HG03064 (cell line): ENCODE results near the gene RLBP1.

Source experiments
- ATAC-seq: cut with Tn5 transposase; IDR thresholded peaks from one replicate; pipeline ENCODE4 v1.9.1; 2021; ENCODE audit warnings: low read depth; ENCODE audit not compliant: unreplicated experiment

RLBP1 gene

GRCh38 chr15:89208256-89208655 lies 13.1 kb downstream of the RLBP1 start:
- ATAC-seq = no peak

GRCh38 chr15:89206908-89207331 lies 14.5 kb downstream of the RLBP1 start:
- ATAC-seq = peak; percentile 58

GRCh38 chr15:89205991-89206585 lies 15.3 kb downstream of the RLBP1 start:
- no peak for ATAC-seq

- ATAC-seq = no peak
These were observed 17.6 kb downstream of the RLBP1 start for GRCh38 chr15:89203705-89204273.

GRCh38 chr15:89201465-89202005 lies 19.8 kb downstream of the RLBP1 start:
- ATAC-seq = no peak

GRCh38 chr15:89200182-89200581 lies 21.2 kb downstream of the RLBP1 start:
- ATAC-seq = no peak

GRCh38 chr15:89199746-89200145 lies 21.6 kb downstream of the RLBP1 start:
- ATAC-seq = no peak

GRCh38 chr15:89198934-89199333 lies 22.4 kb downstream of the RLBP1 start:
- no peak for ATAC-seq

- no peak for ATAC-seq
These were observed 23.2 kb downstream of the RLBP1 start for GRCh38 chr15:89198196-89198595.

- no peak for ATAC-seq
These were observed 23.8 kb downstream of the RLBP1 start for GRCh38 chr15:89197503-89197971.

GRCh38 chr15:89196994-89197393 lies 24.4 kb downstream of the RLBP1 start:
- ATAC-seq = no peak

- ATAC-seq = no peak
These were observed 25.1 kb downstream of the RLBP1 start for GRCh38 chr15:89196241-89196640.

GRCh38 chr15:89195836-89196235 lies 25.5 kb downstream of the RLBP1 start:
- no peak for ATAC-seq

- no peak for ATAC-seq
These were observed 26.8 kb downstream of the RLBP1 start for GRCh38 chr15:89194608-89195007.

GRCh38 chr15:89192766-89193165 lies 28.6 kb downstream of the RLBP1 start:
- no peak for ATAC-seq

GRCh38 chr15:89192136-89192535 lies 29.2 kb downstream of the RLBP1 start:
- ATAC-seq = no peak

- ATAC-seq = no peak
These were observed 33.3 kb downstream of the RLBP1 start for GRCh38 chr15:89187986-89188514.

- ATAC-seq = no peak
These were observed 33.9 kb downstream of the RLBP1 start for GRCh38 chr15:89187301-89187985.

GRCh38 chr15:89186803-89187202 lies 34.6 kb downstream of the RLBP1 start:
- ATAC-seq = no peak

GRCh38 chr15:89184886-89185526 lies 36.4 kb downstream of the RLBP1 start:
- no peak for ATAC-seq

- ATAC-seq = no peak
These were observed 37.0 kb downstream of the RLBP1 start for GRCh38 chr15:89184357-89184756.
